ENCODE measurements around the gene SRPK1. TPM values are rescaled to one million over a fixed set of nuclear protein-coding genes. Genes with fewer than 3 reads are reported as not detected.
"Not testable (repeated sequence)": the region's sequence is repeated elsewhere in the genome, so short reads cannot be mapped to it uniquely, and the experiment has no call there.

SRPK1 gene
- total RNA-seq, 2 experiments from 2014 or later: 75.6 to 109 TPM

DNA sequence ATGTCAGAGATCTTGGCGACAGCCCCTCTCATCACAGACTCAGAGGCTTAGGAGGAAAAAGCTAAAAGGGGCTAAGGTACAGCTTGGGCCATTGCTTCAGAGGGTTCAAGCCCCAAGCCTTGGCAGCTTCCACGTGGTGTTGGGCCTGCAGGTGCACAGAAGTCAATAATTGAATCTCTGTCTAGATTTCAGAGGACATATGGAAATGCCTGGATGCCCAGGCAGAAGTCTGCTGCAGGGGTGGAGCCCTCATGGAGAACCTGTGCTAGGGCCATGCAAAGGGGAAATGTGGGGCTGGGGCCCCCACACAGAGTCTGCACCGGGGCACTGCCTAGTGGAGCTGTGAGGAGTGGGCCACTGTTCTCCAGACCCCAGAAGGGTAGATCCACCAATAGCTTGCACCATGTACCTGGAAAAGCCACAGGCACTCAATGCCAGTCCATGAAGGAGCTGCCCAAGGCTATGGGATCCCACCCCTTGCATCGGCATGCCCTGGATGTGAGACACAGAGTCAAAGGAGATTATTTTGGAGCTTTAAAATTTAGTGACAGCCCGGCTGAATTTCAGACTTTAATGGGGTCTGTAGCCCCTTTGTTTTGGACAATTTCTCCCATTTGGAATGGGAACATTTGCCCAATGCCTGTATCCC, 12.0 kb downstream of the SRPK1 start:
- H3K36me3 ChIP-seq (ENCODE audit: insufficient read depth, low read length): peaks cover 98% of the 10 kb centered on the region

GRCh38 chr6:35907750-35908149, 13.1 kb downstream of the SRPK1 start:
- Histone ChIP-seq H3K4me3 (ENCODE audit: low read depth, low read length, poor library complexity, severe bottlenecking) (no peak overlapping the region), H3K4me2 (ENCODE audit: low read length) (no peak overlapping the region), H3K9me3 (ENCODE audit: low read length) (peaks cover 37% of the 10 kb centered on the region), H2AFZ (ENCODE audit: low read length) (no peak overlapping the region), H3K4me1 (ENCODE audit: insufficient read depth, low read length, poor library complexity, severe bottlenecking) (no peaks in the 10 kb centered on the region), H3K27ac (ENCODE audit: low read depth, low read length, poor library complexity, severe bottlenecking) (no peak overlapping the region), H4K20me1 (ENCODE audit: insufficient read depth, low read length) (no peaks in the 10 kb centered on the region), H3K9me2 (ENCODE audit: insufficient read depth, low read length) (no peaks in the 10 kb centered on the region), H3K36me3 (ENCODE audit: insufficient read depth, low read length) (peaks cover 98% of the 10 kb centered on the region), H3K79me2 (ENCODE audit: insufficient read depth, low read depth, low read length) (peaks cover 74% of the 10 kb centered on the region)
- no TSS peak for BruUV-seq (replicated peaks)
- ChIA-PET CTCF (ENCODE audit: unreplicated experiment) (no interaction called here), POLR2A (no interaction called here)
- no peak for TF ChIP-seq CTCF (conservative IDR thresholded peaks at IDR 0.05; ENCODE audit: low read length)
- no peak for TF ChIP-seq EZH2phosphoT487 (IDR thresholded peaks at IDR 0.05; ENCODE audit: borderline replicate concordance, low read depth, low read length)
- intact Hi-C loops (cut with micrococcal nuclease; ENCODE audit: unreplicated experiment): no loop called here
- no peak for DNase-seq (ENCODE audit: low spot score)

More for the DNA sequence above, 12.0 kb downstream of the SRPK1 start:
- intact Hi-C loops (cut with micrococcal nuclease; ENCODE audit: unreplicated experiment); H3K4me3 ChIP-seq (ENCODE audit: low read depth, low read length, poor library complexity, severe bottlenecking); CTCF ChIA-PET (ENCODE audit: unreplicated experiment); H2AFZ ChIP-seq (ENCODE audit: low read length); H3K9me2 ChIP-seq (ENCODE audit: insufficient read depth, low read length); BruUV-seq (replicated peaks); POLR2A ChIA-PET; H4K20me1 ChIP-seq (ENCODE audit: insufficient read depth, low read length); H3K4me2 ChIP-seq (ENCODE audit: low read length); DNase-seq (ENCODE audit: low spot score); H3K27ac ChIP-seq (ENCODE audit: low read depth, low read length, poor library complexity, severe bottlenecking); H3K4me1 ChIP-seq (ENCODE audit: insufficient read depth, low read length, poor library complexity, severe bottlenecking): not testable (repeated sequence)
- Histone ChIP-seq H3K9me3 (ENCODE audit: low read length) (peaks cover 37% of the 10 kb centered on the region), H3K79me2 (ENCODE audit: insufficient read depth, low read depth, low read length) (peaks cover 74% of the 10 kb centered on the region)

- peaks cover 76% of the 10 kb centered on the region for H3K79me2 ChIP-seq (ENCODE audit: insufficient read depth, low read depth, low read length)
- no peaks in the 10 kb centered on the region for H3K4me1 ChIP-seq (ENCODE audit: insufficient read depth, low read length, poor library complexity, severe bottlenecking)
- BruUV-seq (replicated peaks): no TSS peak
- ChIA-PET POLR2A (interaction anchor here (0.7 kb wide), 1 partner anchor 195 kb away, joined by 3 read pairs; no protein-coding TSS in a partner anchor), CTCF (ENCODE audit: unreplicated experiment) (no interaction called here)
- no peaks in the 10 kb centered on the region for H3K9me2 ChIP-seq (ENCODE audit: insufficient read depth, low read length)
- no peak overlapping the region for H3K4me3 ChIP-seq (ENCODE audit: low read depth, low read length, poor library complexity, severe bottlenecking)
- TF ChIP-seq EZH2phosphoT487 (IDR thresholded peaks at IDR 0.05; ENCODE audit: borderline replicate concordance, low read depth, low read length): no peak
- no peak for TF ChIP-seq CTCF (conservative IDR thresholded peaks at IDR 0.05; ENCODE audit: low read length)
- intact Hi-C loops (cut with micrococcal nuclease; ENCODE audit: unreplicated experiment): no loop called here
- no peak overlapping the region for H3K27ac ChIP-seq (ENCODE audit: low read depth, low read length, poor library complexity, severe bottlenecking)
- no peaks in the 10 kb centered on the region for H4K20me1 ChIP-seq (ENCODE audit: insufficient read depth, low read length)
- DNase-seq (ENCODE audit: low spot score): no peak
- peaks cover 37% of the 10 kb centered on the region for H3K9me3 ChIP-seq (ENCODE audit: low read length)
- H2AFZ ChIP-seq (ENCODE audit: low read length): no peak overlapping the region
- H3K4me2 ChIP-seq (ENCODE audit: low read length): no peak overlapping the region
- H3K36me3 ChIP-seq (ENCODE audit: insufficient read depth, low read length): peaks cover 97% of the 10 kb centered on the region
Measured at GRCh38 chr6:35906499-35906846, 14.4 kb downstream of the SRPK1 start.

All from OCI-LY7 (cell line).